NCI-H1930 (cell line): ENCODE data around the gene DNAJC13.

Source experiments
- DNase-seq, 2 experiments: peaks; one replicate each; lab custom pipeline; 2025; lab: John Stamatoyannopoulos, UW

The DNAJC13 gene

GRCh38 chr3:132406587-132406986 is 10.7 kb upstream of the DNAJC13 start:
- DNase-seq, result no peak

GRCh38 chr3:132407025-132407424 is 10.3 kb upstream of the DNAJC13 start:
- DNase-seq, result no peak

GRCh38 chr3:132414841-132415240 is 2.5 kb upstream of the DNAJC13 start:
- no peak for DNase-seq

GRCh38 chr3:132416161-132416560 is 1.1 kb upstream of the DNAJC13 start:
- DNase-seq, result no peak

- no peak for DNase-seq
Measured at GRCh38 chr3:132417695-132418411, 551 bp downstream of the DNAJC13 start.

- DNase-seq, result no peak
Measured at GRCh38 chr3:132418916-132419315, 1.6 kb downstream of the DNAJC13 start.

DNA sequence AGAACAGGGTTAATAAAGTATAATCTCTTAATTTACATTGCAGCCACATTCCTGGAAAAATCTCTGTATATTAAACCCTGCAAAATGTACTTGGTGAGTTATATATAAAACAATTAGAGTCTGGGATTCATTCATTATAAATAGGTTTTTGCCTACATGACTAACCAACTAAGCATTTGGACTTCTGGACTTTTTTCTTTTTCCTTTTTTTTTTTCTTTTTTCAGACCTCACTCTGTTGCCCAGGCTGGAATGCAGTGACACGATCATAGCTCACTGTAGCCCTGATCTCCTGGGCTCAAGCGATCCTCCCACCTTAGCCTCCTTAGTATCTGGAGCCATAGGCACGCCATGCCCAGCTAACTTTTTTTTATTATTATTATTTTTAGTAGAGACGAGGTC is 4.5 kb downstream of the DNAJC13 start:
- no peak for DNase-seq

- DNase-seq, result no peak
Measured at GRCh38 chr3:132422531-132422930, 5.2 kb downstream of the DNAJC13 start.

DNA sequence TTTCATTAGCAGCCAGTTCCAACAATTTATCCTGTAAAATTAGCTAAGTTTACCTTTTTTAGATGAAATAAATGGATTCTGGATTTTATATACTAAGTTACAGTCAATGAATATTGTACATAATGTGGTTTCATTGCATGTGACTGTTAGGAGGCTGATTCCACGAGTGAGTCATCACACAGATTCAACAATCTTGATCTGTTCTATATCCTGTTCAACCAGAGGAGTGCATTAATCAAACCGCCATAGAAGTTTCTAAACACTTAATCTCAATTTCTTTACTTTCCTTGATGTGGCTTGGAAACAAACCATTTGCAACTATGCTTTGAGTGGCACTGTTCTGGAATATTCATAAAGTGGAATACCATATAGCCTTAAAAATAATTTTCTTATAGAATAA is 15.3 kb downstream of the DNAJC13 start:
- DNase-seq, result no peak

DNA sequence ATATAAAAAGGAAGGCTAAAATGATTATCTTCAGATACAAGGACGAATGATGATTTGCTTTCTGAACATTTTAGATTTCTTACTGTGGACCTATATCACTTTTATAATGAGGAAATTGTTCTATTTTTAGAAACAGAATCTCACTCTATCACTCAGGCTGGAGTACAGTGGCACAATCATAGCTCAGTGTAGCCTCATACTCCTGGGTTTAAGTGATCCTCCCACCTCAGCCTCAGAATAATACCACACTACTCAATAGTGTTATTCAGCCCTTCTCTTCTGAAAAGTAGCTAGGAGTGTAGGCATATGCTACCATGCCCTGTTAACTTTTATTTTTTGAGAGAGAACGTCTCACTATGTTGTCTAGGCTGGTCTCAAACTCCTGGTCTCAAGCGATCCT is 15.8 kb downstream of the DNAJC13 start:
- DNase-seq, result no peak

GRCh38 chr3:132435224-132435910 is 18.1 kb downstream of the DNAJC13 start:
- DNase-seq, result no peak

DNA sequence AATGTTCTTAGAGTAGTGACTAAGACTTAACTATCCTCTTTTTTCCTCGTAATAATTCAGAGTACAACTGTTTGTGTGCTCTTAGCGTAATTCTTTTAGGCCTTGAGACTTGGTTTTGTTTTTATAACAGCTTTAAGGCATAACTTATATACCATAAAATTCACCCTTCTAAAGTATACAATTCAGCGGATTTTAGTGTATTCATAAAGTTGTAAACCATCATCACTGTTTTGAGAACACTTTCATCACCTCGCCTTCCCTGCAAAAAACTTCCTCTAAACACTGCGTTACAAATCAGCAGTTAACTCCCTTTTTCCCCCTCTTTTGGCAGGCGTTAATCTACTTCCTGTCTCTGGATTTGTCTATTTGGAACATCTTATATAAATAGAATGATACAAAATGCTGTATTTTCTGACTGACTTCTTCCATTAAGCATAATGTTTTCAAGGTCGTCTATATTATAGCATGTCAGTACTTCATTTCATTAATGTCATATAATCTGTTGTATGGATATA is 18.7 kb downstream of the DNAJC13 start:
- no peak for DNase-seq

GRCh38 chr3:132443421-132443820 is 26.1 kb downstream of the DNAJC13 start:
- DNase-seq, result no peak

DNA sequence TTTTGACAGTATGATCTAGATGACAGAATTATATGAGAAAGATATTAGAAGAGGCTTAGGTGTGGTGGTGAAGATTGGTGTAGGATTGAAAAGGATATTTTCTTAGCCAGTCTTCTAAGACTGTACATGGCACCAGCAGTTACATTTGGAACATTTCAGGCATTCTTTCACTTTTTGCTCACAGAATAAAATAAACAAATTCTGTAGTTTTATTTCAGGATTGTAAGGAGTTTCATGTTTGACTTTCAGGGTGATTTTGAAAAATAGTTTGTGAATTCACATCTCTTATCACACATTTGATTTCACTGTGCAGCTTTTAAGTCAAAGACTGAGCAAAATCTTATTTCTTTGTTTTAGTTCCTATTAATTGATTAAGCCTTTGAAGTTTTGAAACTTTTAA is 27.1 kb downstream of the DNAJC13 start:
- no peak for DNase-seq

DNA sequence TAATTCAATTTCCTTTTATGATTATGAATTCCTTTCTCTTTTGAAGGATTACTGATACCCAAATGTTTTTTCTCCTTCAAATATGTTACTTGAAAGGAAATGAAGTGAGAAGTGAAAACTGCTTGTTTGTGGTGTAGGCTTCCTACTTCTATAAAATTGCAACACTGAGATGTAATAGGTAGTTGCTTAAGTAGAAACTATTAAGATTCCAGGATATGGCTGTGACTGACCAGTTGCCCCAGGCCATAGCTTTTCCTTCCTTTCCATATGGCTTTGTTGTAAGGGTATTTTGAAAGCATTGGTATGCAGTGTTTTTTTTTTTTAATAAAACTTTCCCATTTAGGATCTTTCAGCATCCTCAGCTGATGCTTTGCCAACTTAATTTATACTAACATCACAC is 28.5 kb downstream of the DNAJC13 start:
- no peak for DNase-seq

GRCh38 chr3:132448216-132448961 is 31.1 kb downstream of the DNAJC13 start:
- DNase-seq, result no peak

DNA sequence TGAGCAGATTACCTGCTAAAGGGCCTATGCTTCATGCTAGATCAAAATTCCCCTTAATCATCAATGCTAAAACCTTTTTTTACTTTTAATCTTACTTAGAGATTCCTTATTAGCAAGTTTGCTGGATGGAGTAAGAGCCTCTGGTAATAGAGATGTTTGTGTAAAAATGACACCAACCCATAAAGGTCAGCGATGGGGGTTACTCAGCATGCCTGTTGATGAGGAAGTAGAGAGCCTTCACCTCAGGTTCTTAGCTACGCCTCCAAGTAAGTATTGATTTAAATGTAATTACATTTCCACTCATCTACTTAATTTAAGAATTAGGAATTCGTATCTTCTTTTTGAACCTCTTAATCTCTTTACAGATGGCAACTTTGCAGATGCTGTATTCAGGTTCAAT is 38.8 kb downstream of the DNAJC13 start:
- DNase-seq, result no peak

DNA sequence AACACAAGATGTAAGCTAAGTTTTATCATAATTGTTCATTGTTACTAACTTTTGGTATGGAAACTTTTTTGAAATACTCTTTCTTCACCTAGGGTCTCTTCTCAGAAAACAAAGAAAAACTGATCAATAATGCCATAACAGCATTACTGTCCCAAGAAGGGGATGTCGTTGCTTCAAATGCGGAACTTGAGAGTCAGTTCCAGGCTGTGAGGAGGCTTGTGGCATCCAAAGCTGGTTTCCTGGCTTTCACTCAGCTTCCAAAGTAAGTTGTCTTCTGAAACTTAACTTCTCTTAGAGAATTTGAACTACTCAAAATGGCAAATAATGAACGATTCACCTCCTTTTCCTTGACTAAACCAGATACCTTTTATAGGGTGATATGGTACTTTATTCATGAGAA is 39.3 kb downstream of the DNAJC13 start:
- no peak for DNase-seq

DNA sequence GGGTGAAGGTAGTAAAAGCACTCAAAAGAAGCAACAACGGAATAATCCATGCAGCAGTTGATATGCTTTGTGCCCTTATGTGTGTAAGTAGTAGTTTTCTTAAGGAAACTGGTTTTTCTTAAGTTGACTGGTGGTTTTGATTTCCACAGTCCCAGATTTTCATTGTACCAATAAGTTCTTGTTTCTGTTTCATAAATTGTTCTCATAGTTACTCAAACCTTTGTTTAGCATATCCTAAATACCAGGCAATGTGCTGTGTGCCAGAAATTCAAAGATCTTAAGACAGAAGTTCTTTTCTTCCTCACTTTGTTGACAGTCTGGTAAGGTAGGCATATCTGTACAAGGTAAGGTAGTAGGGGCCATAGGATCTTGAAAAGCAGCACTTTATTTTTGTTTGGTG is 40.0 kb downstream of the DNAJC13 start:
- DNase-seq, result no peak

GRCh38 chr3:132459551-132459950 is 42.2 kb downstream of the DNAJC13 start:
- DNase-seq, result no peak

DNA sequence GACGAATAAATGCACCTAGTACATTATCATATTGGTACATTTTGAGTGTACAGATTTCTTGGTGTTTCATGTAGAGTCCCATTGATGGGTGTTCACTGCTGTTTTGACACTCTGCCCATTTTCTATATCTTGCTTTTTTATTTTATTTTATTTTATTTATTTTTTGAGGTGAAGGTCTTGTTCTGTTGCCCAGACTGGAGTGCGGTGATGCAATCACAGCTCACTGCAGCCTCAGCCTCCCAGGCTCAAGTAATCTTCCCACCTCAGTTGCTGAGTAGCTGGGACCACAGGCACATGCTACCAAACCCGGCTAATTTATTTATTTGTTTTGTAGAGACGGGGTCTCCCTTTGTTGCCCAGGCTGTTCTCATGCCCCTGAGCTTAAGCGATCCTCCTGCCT is 44.2 kb downstream of the DNAJC13 start:
- DNase-seq, result no peak

DNA sequence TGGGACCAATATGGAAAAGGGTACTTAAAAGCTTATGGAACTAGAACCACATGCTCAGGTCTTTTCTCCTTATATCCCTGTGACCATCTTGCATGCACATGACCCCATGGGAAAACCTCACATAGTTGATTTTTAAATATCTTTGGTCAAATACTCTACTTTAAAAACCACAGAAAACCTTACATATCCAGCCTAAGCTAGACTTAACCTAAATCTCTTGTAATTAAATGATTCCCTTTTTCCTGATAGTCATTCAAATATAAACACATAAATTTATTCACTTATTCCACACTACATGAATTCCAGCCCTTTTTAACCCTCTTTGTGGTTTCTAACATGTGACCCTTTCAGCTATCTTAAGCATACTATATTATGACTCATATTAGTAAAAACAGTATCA is 46.8 kb downstream of the DNAJC13 start:
- DNase-seq, result no peak

DNA sequence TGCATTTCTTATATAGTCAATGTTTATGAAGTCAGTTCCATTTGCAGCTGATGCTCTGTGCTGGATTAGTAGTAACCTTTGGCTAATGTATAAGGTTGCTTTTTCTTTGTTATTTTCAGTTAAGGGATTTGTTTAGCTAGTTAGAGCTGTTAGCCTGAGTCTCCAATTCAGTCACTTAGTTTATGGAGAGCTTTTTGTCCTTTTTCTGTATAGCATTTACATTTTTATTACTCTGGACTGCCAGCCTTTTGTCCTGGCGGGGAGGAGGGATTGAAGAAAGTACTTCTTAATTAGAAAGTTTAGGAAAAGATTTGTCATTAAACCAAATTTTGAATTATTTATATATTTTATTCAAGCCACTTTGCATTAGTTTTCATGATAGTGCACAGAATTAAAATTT is 52.0 kb downstream of the DNAJC13 start:
- DNase-seq, result no peak
